Type B pancreatic cell (in vitro differentiated cells): Measurements from ENCODE around the gene SNORC. TPM values are rescaled to one million over a fixed set of nuclear protein-coding genes. Genes with fewer than 3 reads are reported as not detected.
A peak's percentile ranks its signal among the peaks of the same experiment; 100 is the strongest.

Experiments
- DNase-seq: peaks from one replicate; pipeline ENCODE4 v3.0.0; 2021; ENCODE audit warnings: mixed read lengths; ENCODE audit not compliant: unreplicated experiment; ENCODE audit errors: extremely low spot score
- H3K27ac Mint-ChIP-seq: 2 replicates; pipeline ENCODE4 v1.8.0; 2021; ENCODE audit warnings: mild to moderate bottlenecking, mixed read lengths
- H3K27me3 Mint-ChIP-seq: 2 replicates; pipeline ENCODE4 v1.8.0; 2021; ENCODE audit warnings: mixed read lengths
- H3K36me3 Mint-ChIP-seq: 2 replicates; pipeline ENCODE4 v1.8.0; 2021; ENCODE audit warnings: mixed read lengths
- H3K4me1 Mint-ChIP-seq: one replicate; pipeline ENCODE4 v1.8.0; 2021; ENCODE audit warnings: mixed read lengths; ENCODE audit not compliant: unreplicated experiment
- H3K4me3 Mint-ChIP-seq: 2 replicates; pipeline ENCODE4 v1.8.0; 2021; ENCODE audit warnings: mild to moderate bottlenecking, mixed read lengths
- H3K9me3 Mint-ChIP-seq: 2 replicates; pipeline ENCODE4 v1.8.0; 2021; ENCODE audit warnings: mixed read lengths
- total RNA-seq: library from RNA; stranded (reverse); gene quantifications from 2 replicates; pipeline ENCODE4 v1.2.1, GENCODE V29; 2021; ENCODE audit warnings: low replicate concordance
- TF ChIP-seq, protein P1 (sequence below): fragments of 200-600 bp; sonication (generic); conservative IDR thresholded peaks from 2 replicates; pipeline ENCODE4 v1.5.0; 2021; ENCODE audit warnings: antibody characterized with exemption, mild to moderate bottlenecking

The SNORC gene
- total RNA-seq, 1 donor from 2014 or later, result 7.1 TPM

DNA sequence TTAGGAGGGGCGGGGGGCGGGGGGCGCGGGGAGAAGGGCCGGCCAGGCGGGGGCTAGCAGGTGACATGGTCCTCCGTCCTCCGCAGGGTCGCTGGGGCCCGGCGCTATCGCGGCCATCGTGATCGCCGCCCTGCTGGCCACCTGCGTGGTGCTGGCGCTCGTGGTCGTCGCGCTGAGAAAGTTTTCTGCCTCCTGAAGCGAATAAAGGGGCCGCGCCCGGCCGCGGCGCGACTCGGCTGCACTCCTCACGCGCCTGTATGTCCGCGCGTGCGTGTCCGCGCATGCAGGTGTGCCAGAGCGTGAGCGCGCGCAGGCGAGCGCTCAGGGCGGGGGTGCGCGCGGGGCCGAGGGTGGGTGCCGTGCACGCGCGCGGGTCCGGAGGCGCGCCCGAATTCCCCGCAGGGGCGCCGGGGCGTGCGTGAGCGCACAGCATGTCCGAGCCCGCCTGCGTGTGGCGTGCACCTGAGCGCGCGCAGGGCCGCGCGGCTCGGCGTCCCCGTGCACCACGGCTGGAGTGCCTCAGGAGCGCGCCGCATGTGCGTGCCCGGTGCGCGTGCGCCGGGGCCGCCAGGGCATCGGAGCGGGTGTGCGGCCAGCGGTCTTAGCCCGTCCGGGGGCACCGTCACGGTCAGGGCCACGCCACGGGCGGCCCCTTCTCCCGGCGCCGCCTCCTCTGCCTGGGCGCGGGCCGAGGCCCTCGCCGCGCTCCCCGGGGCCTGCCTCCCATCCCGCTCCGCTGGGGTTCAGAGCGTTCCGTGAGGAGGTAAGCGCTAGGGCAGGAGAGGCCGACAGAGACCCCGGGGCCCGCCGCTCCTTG is 6.3 kb downstream of the SNORC start:
- H3K9me3 Mint-ChIP-seq, result no peaks in the 10 kb centered on the region
- peaks cover 4% of the 10 kb centered on the region for H3K4me1 Mint-ChIP-seq
- no peaks in the 10 kb centered on the region for H3K36me3 Mint-ChIP-seq
- H3K27ac Mint-ChIP-seq, result no peak overlapping the region
- peak overlapping the region; percentile 77 for H3K4me3 Mint-ChIP-seq
- peaks cover 15% of the 10 kb centered on the region for H3K27me3 Mint-ChIP-seq
- TF ChIP-seq, protein P1, sequence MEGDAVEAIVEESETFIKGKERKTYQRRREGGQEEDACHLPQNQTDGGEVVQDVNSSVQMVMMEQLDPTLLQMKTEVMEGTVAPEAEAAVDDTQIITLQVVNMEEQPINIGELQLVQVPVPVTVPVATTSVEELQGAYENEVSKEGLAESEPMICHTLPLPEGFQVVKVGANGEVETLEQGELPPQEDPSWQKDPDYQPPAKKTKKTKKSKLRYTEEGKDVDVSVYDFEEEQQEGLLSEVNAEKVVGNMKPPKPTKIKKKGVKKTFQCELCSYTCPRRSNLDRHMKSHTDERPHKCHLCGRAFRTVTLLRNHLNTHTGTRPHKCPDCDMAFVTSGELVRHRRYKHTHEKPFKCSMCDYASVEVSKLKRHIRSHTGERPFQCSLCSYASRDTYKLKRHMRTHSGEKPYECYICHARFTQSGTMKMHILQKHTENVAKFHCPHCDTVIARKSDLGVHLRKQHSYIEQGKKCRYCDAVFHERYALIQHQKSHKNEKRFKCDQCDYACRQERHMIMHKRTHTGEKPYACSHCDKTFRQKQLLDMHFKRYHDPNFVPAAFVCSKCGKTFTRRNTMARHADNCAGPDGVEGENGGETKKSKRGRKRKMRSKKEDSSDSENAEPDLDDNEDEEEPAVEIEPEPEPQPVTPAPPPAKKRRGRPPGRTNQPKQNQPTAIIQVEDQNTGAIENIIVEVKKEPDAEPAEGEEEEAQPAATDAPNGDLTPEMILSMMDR, result peak; percentile 65
- DNase-seq, result no peak

DNA sequence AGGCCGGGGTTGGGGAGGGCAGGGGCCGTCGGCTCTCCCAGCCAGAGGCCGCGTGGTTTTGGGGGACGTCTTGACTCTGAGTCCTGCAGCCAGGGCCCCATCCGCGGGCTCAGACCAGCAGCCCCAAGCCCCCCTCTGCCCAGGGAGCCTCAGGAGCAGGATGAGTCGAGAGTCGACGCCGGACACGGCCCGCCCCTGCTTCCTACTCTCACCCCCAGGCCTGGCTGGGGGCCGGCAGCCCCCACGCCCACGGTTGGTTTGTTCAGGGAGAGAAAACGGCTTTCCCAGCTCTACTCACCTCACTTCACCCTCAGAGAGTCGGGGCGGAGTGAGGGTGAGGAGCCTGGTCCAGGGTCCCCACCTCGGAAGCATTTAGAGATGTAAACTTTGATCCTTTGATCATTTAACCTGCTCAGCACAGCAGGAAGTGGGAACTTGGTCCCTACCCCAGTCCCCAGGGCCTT is 6.9 kb downstream of the SNORC start:
- H3K27me3 Mint-ChIP-seq, result peaks cover 15% of the 10 kb centered on the region
- peak overlapping the region; percentile 81 for H3K4me3 Mint-ChIP-seq
- DNase-seq, result no peak
- no peaks in the 10 kb centered on the region for H3K9me3 Mint-ChIP-seq
- H3K4me1 Mint-ChIP-seq, result peaks cover 4% of the 10 kb centered on the region
- no peak overlapping the region for H3K27ac Mint-ChIP-seq
- H3K36me3 Mint-ChIP-seq, result no peaks in the 10 kb centered on the region
- TF ChIP-seq, protein P1, result no peak

DNA sequence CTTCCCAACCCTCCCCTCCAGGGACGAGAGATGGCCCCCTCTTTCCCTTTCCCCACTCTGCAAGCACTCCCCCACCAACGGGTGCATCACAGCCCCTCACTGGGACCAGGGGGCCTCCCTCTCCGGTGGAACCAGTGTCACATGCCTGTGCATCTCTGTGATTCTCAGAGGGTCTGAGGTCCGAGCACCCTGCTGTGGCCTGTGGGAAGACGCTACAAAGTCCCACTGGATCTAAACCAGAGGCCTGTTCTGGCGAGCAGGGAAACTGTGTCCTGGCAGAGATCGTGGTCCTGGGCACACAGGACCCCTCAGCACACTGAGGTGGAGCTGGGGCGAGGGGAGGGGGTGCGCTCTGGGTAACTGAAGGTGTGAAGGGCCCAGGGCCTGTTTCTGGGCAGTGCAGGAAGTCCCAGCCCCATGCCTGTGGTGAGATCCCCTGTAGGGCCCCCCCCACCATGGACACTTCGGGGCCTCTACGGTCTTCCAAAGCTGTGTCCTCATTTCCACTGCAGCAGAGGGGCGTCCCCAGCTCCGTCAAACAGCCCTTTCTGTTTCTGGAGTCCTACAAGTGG is 8.0 kb downstream of the SNORC start:
- H3K27ac Mint-ChIP-seq, result peak overlapping the region; percentile 53
- peaks cover 15% of the 10 kb centered on the region for H3K27me3 Mint-ChIP-seq
- H3K36me3 Mint-ChIP-seq, result no peaks in the 10 kb centered on the region
- H3K4me1 Mint-ChIP-seq, result peaks cover 4% of the 10 kb centered on the region
- no peak for DNase-seq
- peak overlapping the region; percentile 81 for H3K4me3 Mint-ChIP-seq
- no peaks in the 10 kb centered on the region for H3K9me3 Mint-ChIP-seq
- TF ChIP-seq, protein P1, result no peak

DNA sequence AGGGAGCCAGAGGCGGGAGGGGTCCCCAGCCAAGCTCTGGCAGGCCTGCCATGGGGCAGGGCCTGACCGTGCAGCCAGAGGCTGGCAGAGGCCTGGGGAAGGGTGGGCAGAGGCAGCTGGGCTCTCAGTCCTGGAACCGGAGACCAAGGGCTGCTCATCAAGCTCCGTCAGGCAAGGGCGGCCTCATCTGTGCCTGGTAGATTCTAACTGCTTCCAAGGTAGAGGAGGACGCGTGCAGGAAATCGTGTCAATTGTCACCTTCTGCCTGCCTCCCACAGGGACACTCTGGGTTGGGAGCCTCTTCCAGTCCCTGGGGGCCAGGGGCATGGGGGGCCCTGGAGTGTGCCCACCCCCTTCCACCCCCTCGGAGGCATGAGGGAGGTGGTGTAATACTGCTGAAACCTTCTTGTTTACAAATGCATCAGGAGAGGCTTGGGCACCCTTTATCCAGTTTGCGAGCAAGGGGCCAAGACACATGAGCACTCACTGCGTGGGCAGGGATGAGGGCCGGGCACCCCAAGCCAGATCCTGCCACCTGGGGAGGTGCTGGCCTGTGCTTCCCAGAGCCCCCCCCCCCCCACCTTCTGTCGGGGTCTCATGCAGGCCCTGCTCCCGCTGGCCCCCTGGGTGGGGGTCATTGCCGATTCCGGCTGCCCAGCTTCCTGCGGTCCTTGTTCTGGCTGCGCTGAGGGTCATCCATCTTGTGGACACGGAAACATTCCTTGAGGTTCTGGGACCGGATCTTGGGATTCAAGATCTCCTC is 9.0 kb downstream of the SNORC start:
- H3K36me3 Mint-ChIP-seq, result no peaks in the 10 kb centered on the region
- no peaks in the 10 kb centered on the region for H3K9me3 Mint-ChIP-seq
- peaks cover 3% of the 10 kb centered on the region for H3K4me1 Mint-ChIP-seq
- no peak overlapping the region for H3K27ac Mint-ChIP-seq
- TF ChIP-seq, protein P1, result no peak
- H3K4me3 Mint-ChIP-seq, result peak overlapping the region; percentile 41
- H3K27me3 Mint-ChIP-seq, result peaks cover 15% of the 10 kb centered on the region
- no peak for DNase-seq

DNA sequence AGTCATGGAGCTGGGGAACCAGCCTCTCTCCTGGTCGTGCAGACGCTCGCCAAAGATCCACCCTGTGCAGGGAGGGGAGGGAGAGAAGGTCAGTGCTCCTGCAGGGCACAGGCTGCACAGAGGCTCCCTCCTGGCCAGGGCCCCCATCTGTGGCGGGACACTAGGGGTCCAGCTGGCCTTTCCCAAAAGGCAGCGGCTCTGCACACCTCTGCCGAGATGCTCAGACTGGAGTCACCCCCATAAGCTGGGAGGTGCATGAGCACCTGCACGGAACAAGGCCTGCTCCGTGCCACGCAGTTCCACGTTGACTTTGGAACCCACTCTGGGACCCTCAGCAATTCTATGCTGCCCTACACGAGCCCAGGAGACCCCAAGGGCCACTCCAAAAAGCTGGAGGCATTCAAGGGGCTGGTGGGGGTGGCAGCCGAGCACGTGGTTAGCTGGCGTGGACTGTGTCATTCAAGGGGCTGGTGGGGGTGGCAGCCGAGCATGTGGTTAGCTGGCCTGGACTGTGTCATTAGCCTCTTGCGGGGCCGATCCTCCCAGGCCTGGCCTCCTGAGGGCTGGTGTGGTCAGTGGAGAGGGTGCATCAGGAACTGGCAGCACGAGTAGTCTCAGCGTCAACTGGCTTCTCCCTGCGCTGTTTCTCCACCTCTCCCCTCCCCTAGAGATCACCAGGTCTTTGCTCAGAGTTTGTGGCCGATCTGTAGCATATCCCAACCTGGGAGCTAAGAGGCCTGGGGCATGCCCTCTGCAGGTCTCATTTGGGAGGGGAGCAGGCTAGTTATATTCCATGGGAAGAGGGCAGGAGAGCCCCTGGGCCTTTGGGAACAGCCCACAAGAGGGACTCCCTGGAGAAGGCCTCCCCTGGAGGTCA is 9.8 kb downstream of the SNORC start:
- Mint-ChIP-seq H3K9me3 (no peaks in the 10 kb centered on the region), H3K4me3 (no peak overlapping the region), H3K27me3 (peaks cover 14% of the 10 kb centered on the region), H3K27ac (no peak overlapping the region), H3K4me1 (no peaks in the 10 kb centered on the region), H3K36me3 (no peaks in the 10 kb centered on the region)
- TF ChIP-seq, protein P1, result no peak
- DNase-seq, result no peak
